GM21526 (cell line): ENCODE results near the gene PCBP3.
"Not testable (repeated sequence)": the region's sequence is repeated elsewhere in the genome, so short reads cannot be mapped to it uniquely, and the experiment has no call there.

Experiments used
- ATAC-seq: cut with Tn5 transposase; IDR thresholded peaks from one replicate; pipeline ENCODE4 v1.9.1; 2021; ENCODE audit warnings: moderate library complexity; ENCODE audit not compliant: unreplicated experiment, low FRiP score

PCBP3 gene

DNA sequence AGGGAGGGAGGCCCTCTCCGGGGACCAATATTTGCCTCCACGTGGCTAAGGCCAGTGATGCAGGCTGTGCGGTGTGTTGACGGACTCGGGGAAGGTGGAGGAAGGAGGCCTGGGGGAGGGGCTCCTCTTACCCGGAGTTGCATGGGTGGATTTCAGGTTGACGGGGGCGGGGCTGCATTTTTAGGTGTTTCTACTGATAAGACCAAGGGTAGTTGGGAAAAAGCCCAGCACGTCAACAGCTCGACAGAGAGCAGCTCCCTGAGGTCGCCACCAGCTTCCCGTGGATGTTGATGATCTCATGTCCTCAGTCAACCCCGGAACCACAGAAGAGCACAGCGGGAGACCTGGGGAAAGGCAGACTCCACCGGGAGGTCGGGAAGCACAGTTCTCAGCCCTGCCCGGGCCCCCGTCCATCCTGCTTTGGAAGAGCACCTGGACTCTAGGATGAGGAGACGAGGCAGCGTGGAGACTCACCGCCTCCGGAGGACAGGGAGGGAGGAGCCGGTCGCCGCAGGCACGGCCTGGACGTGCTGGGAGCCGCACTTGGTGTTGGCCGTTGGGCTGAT lies 305.1 kb downstream of the PCBP3 start:
- ATAC-seq = no peak

DNA sequence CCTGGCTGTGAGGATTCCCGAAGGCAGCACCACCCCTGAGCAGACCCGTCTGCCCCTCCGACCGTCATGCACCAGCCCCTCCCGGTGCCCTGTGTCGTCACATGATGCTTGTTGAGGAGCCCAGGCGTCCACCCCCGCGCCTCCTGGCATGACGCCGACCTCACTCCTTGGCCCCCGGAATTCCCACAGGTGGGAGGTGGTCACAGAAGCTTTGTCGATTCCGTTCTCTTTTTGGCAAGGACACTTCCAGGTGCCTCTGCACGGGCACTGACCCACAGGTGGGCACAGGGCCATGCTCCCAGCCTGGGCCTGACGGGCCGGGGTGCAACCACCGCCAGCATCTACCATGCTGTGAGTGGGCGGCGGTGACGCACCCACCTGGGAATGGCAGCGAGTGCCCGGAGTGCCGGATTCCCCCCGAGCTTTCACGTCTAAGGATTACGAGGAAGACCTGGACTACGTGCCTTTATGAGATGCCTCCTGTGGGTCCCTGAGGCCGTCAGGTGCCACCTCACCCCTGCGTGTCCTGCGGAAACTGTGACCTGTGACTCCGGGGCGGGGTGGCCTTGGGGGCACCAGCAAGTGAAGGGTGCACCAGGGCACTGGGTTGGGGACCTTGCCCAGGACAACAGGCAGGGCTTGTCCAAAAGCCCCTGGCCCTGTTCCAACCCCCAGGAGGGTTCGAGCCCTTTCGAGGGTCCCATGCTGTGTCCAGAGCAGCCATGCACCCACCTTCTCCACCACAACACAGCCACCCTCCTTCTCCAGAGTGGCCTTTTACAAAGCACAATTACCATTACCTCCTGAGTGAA lies 306.6 kb downstream of the PCBP3 start:
- ATAC-seq = no peak

DNA sequence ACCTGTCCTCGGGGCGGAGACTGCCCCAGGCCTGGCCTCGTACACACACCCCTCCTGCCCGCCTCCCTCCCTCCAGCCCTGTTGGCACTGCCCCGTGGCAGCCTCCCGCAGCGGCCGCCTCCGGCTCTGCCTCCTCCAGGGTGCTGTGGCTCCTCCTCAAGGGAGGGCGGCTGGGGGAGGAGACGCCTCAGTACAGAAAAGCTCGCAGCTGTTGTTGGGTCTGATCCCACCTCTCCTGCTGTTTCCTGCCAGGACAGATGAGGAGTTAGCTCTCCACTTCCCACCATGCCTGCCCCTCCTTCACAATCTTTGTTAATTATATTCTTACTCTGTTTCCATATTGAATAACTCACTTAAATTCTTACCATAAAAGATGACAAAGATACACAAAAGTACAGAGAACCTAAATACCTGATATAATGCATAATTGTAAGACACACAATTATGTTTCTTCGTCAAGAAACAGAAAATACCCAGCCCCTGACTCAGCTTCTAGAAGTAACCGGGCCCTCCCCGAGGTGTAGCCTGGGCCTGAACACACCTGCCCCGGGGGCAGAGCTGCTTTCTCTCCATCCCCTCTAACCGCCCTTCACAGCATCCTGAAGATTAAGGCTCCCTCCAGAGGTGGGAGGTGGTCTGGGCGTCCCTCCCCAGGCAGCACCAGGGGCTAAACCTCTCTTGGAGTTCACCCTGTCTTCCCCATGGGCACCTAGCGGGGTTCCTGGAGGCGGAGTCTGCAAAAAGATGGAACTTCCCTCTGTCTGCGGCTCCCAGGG lies 307.4 kb downstream of the PCBP3 start:
- no peak for ATAC-seq

DNA sequence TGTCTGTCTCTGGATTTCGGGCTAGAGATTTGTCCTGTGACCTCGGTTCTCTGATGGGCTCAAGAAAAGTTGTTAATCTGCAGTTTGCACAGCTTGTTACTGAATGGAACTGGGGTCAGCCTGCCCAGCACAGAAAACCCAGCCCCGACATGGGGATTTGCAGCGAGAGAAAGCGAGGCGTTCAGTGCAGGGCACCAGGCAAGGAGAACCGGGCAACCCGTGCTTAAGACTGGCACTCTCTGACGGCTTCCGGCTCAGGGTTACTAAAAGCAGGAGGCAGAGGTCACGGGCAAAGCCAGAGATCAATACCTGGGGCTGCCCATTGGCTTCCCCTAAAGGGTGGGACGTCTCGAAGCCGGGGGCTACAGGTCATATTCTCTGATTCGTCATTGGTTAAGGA lies 308.2 kb downstream of the PCBP3 start:
- ATAC-seq = no peak

DNA sequence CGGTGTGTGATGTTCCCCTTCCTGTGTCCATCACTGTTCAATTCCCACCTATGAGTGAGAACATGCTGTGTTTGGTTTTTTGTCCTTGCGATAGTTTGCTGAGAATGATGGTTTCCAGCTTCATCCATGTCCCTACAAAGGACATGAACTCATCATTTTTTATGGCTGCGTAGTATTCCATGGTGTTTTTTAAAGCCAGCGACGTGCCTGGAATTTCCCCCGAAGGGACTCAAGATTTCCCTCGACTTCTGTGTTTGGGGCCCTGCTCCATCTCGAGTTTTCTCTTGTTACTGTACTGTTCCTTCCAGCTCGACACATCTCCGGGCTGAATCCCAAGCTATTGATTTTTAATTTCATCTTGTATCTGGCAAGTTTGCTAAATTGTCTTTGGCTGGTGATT lies 309.0 kb downstream of the PCBP3 start:
- not testable (repeated sequence) for ATAC-seq

DNA sequence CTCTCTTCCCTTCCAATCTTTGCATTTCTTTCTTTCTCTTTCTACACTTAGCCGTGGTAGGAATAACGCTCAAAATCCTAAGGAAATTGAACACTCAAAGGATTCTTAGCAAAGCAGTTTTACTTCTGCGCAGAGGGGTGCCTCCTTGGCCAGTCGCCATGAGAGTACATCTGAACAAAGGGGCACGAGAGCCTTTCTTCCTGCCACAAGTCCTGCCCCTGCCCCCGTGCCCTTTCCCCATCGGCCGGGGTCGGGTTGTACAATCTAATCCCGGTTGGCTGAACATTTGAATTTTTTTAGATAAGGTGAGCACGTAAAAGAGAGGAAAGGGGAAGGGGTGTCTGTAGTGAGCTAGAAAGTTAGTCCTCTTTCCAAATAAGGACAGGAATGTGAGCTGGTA lies 309.4 kb downstream of the PCBP3 start:
- ATAC-seq = no peak

DNA sequence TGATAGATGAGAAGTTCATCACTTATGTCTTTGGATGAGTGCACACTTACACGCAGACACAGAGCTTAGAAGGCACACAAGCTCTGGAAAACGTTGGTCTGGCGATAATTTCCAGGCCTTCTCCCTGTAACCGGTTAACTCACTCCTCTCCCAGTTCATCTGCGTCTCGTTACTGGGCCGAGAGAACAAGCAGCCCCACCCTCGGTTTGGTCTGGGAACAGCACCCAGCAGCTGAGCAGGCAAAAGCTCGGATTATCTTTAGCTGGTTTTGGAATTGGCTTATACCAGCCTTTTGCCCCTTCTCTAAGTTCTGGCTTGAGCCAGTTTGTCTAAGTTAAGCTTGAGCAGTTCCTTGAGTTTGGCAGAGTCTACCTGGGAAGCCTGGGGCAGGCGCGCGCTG lies 310.7 kb downstream of the PCBP3 start:
- no peak for ATAC-seq

DNA sequence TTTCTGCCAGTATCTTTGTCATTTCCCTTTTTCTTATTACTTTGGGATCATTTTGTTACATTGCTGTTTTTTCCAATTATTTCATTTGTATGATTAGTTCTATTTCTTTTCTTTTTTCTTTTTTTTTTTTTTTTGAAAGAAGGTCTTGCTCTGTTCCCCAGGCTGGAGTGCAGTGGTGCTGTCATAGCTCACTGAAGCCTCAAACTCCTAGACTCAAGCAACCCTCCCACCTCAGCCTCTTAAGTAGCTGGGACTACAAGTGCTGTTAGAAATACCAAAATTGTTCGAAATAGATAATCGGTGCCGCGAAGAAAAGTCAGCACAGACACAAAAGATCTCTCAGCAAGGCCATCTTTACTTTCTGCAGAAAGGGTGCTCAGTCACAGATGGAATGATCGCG lies 311.4 kb downstream of the PCBP3 start:
- ATAC-seq = no peak

DNA sequence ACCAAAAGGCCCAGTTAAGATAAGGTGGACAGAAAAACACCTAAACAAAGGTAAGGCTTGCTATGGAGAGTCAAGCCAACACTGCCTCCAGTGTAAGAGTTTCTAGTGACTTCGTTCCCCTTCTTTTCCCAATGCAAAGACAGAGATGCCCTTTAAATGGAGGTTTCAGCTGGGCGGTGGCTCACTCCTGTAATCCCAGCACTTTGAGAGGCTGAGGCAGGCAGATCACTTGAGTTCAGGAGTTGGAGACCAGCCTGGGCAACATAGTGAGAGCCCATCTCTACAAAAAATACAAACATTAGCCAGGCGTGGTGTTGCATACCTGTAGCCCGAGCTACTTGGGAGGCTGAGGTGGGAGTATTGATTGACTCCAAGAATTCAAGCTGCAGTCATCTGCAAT lies 314.0 kb downstream of the PCBP3 start:
- ATAC-seq = no peak

DNA sequence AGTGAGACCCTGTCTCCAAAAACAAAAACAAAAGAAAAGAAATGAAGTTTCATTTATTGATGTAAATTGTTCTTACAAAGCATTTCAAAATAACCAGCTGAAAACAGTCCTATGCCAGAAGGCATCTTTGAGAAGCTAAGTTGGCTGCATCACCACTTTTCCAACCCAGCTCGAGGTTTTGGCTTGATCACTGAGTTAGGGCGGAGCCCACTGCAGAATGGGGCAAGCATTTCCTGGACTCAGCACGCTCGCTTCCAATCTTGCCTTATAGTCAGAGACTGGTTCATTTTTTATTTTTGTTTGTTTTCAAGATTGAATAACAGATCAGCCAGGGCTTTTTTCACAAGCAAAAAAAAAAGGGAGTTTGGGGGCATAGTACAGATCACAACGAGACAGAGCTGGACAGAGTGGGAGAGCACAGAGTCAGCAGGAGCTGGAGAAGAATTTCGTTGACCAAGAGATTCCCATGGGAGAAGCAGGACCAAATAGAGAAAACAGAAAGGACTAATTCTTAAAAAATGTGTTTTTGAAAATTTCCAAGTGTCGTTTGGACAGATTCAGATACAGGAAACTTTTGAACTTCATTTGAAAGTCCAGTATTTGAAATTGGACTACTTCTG lies 314.6 kb downstream of the PCBP3 start:
- no peak for ATAC-seq

DNA sequence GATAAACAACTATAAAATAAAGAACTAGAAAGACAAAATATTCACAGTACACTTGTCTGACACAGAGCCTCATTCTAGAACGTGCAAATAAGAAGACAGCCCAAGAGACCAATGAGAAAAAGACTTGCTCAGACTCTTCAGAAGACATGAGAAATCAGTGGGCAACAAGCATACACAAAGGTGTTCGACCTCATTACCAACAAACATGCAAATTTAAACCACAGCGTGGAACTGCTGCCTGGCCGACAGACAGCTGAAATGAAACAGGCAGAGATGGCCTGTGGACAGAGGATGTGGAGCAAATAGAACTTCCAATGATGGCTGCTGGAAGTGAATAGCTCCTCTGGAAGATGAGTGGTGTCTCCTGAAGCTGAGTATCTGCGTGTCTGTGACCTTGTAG lies 315.7 kb downstream of the PCBP3 start:
- ATAC-seq = no peak

DNA sequence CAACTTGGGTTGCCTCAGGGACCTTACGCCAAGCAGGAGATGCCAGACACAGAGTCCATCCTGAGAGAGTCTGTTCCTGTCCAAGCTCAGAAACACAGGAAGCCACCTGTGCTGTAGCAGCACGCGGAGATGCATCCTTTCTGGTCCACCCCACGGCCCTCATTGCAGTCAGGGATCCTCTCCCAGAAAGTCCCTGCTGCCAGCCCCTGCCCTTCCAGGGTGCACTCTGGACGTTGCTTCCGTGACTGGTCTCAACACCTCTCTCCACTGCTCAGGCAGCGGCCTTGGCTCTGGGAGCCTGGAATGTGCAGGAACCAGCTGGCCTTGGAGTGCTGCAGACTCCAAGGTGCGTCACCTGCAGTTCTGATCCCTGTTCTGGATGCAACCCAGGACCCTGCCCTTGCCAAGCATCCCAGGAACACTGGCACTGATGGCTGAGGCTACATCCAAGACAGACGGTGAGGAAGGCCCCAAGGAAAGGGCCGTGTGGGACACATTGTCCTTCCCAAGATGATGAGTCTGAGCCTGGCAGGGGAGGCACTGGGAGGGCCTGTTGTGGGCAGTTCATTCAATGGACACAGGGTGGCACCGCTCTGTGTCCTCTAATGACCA lies 316.4 kb downstream of the PCBP3 start:
- ATAC-seq = no peak

DNA sequence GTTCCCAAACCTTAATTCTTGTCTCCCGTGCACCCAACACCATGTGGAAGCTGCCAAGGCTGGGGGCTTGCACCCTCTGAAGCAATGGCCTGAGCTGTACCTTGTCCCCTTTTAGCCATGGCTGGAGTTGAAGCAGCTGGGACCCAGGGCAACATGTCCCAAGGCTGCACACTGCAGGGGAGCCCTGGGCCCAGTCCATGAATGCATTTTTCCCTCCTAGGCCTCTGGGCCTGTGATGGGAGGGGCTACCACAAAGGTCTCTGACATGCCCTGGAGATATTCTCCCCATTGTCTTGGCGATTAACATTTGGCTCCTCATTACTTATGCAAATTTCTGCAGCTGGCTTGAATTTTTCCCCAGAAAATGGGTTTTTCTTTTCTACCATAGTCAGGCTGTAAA lies 317.9 kb downstream of the PCBP3 start:
- ATAC-seq = not testable (repeated sequence)

DNA sequence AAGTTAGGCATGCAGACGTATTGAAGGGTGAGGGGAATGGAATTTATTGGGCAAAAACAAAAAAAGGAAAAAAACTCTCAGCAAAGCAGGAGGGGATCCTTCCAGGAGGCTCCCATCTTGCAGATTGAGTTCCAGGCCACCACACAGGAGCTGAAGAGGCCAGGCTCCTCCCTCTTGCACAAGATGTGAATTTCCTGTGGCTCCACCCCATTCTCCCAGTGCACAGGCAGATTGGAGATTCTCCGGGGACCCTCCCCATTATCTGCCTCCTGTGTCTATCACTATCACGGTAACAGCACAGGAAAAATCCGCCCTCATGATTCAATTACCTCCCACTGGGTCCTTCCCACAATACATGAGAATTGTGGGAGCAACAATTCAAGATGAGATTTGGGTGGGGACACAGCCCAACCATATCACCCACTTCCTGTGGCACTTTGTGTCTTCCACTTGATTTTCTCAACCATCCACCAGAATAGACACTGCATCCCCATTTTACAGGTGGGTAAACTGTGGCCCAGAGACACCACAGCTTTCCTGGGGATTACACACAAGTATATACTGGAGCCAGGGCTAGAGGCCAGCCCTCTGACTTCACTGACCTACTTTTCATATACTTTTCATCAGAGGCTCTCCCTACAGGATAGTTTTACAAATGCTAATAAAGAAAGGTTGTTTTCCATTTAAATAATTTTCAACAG lies 319.2 kb downstream of the PCBP3 start:
- no peak for ATAC-seq

DNA sequence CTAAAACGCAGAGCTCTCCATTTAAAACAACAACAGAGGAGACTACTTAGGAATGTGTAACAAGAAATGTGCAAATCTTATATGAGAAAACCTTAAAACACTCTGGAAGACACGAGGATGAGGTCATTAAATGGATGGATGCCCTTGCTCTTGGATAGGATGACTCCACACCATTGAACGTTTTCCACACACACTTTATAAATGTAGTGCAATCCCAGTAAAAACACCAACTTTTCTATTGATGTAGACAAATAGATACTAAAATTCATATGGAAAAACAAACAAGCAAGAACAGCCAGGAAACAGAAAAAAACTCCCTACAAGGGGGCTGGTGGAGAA lies 319.7 kb downstream of the PCBP3 start:
- ATAC-seq = no peak

DNA sequence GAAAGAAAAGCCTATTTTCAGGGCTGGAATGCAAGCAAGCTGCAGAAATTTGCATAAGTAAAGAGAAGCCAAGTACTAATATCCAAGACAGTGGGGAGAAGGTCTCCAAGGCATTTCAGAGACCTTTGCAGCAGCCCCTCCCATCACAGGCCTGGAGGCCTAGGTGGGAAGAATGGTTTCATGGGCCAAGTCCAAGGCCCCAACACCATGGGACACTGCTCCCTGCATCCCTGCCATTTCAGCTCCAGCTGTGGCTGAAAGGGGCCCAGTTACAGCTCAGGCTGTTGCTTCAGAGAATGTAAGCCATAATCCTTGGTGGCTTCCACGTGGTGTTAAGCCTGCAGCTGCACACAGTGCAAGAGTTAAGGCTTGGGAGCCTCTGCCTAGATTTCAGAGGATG lies 321.1 kb downstream of the PCBP3 start:
- no peak for ATAC-seq

DNA sequence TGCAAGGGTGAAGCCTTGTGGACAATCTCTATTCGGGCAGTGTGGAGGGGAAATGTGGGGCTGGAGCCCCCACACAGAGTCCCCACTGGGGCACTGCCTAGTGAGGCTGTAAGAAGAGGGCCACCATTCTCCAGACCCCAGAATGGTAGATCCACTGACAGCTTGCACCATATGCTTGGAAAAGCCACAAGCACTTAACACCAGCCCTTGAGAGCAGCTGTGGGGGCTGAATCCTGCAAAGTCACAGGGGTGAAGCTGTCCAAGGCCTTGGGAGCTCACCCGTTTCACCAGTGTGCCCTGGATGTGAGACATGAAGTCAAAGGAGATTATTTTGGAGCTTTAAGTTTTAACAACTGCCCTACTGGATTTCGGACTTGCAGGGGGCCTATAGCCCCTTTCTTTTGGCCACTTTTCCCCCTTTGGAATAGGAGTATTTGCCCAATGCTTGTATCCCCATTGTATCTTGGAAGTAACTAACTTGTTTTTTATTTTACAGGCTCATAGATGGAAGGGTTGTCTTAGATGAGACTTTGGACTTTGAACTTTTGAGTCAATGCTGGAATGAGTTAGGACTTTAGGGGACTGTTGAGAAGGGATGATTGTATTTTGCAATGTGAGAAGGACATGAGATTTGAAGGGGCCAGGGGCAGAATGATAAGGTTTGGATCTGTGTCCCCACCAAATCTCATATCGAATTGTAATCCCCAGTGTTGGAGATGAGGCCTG lies 321.7 kb downstream of the PCBP3 start:
- ATAC-seq = no peak

DNA sequence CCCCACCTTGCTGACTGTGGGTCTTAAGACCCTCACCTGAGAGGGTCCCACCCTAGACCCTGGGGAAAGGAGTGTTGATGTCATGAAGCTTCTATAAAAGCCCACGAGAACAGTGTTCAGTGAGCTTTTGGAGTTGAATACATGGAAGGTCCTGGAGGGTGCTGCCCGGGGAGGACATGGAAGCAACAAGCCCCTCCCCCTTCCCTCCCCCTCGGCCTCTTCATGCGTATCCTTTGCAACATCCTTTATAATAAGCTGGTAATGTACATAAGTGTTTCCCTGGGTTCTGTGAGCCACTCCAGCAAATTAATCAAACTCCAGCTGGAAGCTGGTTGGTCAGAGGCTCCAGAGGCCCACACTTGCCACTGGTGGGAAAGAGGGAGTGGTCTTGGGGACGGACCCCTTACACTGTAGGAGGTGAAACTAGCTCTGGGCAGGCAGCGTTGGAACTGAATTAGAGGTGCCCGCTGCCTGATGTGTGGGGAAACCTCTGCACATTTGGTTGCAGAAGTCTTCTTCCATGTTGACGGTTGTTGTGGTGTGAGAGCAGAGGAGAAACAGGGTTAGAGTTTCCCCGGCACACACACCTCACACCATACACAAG lies 323.4 kb downstream of the PCBP3 start:
- no peak for ATAC-seq

DNA sequence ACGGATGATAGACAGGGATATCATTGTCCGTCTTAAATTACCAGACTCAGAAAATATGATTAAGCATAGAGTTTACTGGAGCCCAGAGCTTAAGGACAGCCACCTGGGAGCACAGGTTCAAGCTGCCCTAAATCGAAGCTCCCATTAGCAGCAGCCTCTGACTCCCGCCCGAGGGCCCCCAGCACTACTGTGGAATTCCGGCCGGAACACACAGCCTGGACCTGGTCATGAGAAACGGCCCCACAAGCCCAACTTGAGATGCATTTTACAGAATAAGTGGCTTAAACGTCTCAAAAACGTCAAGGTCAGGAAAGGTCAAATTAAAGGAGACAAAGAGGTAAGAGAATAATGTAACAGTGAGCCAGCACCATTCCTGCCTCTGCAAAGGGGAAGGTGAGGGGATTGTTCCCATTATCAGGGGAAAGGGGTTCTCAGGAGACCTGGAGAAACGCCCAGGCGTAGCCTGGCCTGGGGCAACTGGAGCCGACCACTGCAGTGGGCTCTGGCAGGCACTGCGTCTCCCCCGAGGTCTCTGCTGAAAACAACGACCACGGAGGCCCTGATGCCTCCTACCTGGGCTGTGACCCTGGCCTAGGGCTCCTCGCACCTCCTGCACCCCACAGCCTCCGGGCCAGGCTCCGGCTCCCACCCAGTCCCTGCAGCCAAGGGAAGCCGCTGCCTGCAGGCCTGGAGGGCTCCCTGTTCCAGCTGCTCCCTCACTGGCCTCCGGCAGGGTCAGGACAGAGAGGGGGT lies 326.6 kb downstream of the PCBP3 start:
- ATAC-seq = no peak
